HAP-1 (cell line): ENCODE results near the gene SPP1.
A peak's percentile ranks its signal among the peaks of the same experiment; 100 is the strongest.
"Not testable (repeated sequence)": the region's sequence is repeated elsewhere in the genome, so short reads cannot be mapped to it uniquely, and the experiment has no call there.

Source experiments
- DNase-seq, 2 experiments: peaks; one replicate each; pipeline ENCODE4 v3.0.0-alpha.2; 2016 to 2020; ENCODE audit warnings: low spot score in 2 of 2
- H3K27me3 ChIP-seq: fragments of 250-450 bp; sonication (Bioruptor Pico); 2 replicates; pipeline ENCODE4 v1.5.1; 2020; ENCODE audit warnings: low read depth, mild to moderate bottlenecking, moderate library complexity
- H3K36me3 ChIP-seq: fragments of 250-450 bp; sonication (Bioruptor Pico); replicated peaks from 2 replicates; pipeline ENCODE4 v1.5.1; 2020; ENCODE audit warnings: mild to moderate bottlenecking
- H3K4me1 ChIP-seq: fragments of 250-450 bp; sonication (Bioruptor Pico); 2 replicates; pipeline ENCODE4 v1.5.1; 2020; ENCODE audit warnings: mild to moderate bottlenecking
- H3K4me3 ChIP-seq: fragments of 250-450 bp; sonication (Bioruptor Pico); 2 replicates; pipeline ENCODE4 v1.5.1; 2020; ENCODE audit warnings: mild to moderate bottlenecking, moderate library complexity
- H3K9me3 ChIP-seq: fragments of 250-450 bp; sonication (Bioruptor Pico); 2 replicates; pipeline ENCODE4 v1.5.1; 2020; ENCODE audit warnings: mild to moderate bottlenecking, moderate library complexity
- in situ Hi-C: fragments of 300-500 bp; cut with MboI; formaldehyde crosslinking; loops from 3 replicates; pipeline ENCODE4 v1.14.3; 2020; ENCODE audit warnings: low sequenced_read_pairs, inconsistent platforms, mixed read lengths

The SPP1 gene

GRCh38 chr4:88008122-88008742 is 32.7 kb downstream of the SPP1 start:
- H3K36me3 ChIP-seq, result no peaks in the 10 kb centered on the region
- no peaks in the 10 kb centered on the region for H3K27me3 ChIP-seq
- peaks cover 26% of the 10 kb centered on the region for H3K4me1 ChIP-seq
- in situ Hi-C loops, result no loop called here
- H3K9me3 ChIP-seq, result no peaks in the 10 kb centered on the region
- peak overlapping the region; percentile 57 for H3K4me3 ChIP-seq
- DNase-seq, result peak; percentile 35 to 74

DNA sequence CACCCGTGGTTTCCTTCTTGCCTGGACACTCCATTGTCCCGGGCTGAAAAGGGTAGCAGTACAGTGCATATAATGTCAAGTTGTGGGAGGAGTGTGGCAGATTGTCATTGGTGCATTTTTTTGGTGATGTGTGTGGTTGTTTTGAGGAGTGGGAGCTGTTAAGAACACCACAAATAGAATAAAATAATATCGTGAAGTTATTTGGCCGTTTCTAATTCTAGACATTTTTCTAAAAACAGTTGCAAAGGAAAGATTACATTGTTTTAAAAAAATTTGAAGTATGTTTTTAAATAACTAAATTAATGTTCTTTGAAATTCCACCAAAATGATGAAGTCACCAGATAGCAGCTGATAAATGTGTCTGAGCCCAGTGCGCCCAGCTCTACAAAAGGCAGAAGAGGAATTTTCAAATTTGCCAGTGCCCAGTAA is 33.2 kb downstream of the SPP1 start:
- DNase-seq, result peak; percentile 9 to 18
- in situ Hi-C loops, result no loop called here
- Histone ChIP-seq H3K36me3 (no peaks in the 10 kb centered on the region), H3K4me1 (peaks cover 23% of the 10 kb centered on the region), H3K27me3 (no peaks in the 10 kb centered on the region), H3K9me3 (no peaks in the 10 kb centered on the region), H3K4me3 (peak overlapping the region; percentile 57)

GRCh38 chr4:88009871-88010270 is 34.4 kb downstream of the SPP1 start:
- DNase-seq, result no peak
- H3K4me3 ChIP-seq, result no peak overlapping the region
- no peaks in the 10 kb centered on the region for H3K36me3 ChIP-seq
- H3K4me1 ChIP-seq, result peaks cover 23% of the 10 kb centered on the region
- H3K9me3 ChIP-seq, result no peaks in the 10 kb centered on the region
- in situ Hi-C loops, result no loop called here
- H3K27me3 ChIP-seq, result no peaks in the 10 kb centered on the region

DNA sequence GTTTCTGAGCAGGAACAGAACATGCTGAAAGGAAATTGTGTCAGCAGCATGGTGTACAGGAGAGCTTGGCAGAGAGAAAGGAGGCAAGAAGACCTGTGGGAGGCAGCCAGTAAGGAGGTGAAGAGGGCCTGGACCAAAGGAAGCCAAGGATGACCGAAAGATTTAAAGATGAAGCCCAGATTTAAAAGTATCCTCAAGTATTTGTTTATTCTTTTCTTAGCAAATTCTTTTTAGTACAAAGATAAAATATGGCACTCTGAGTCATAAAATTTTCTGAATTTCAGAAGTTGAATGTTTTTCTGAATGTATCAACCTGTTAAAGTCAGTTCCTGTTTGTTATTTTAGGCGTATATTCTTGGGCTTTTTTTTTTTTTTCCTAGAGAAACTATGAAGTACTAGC is 35.5 kb downstream of the SPP1 start:
- H3K4me3 ChIP-seq, result no peak overlapping the region
- in situ Hi-C loops, result no loop called here
- no peaks in the 10 kb centered on the region for H3K36me3 ChIP-seq
- no peak for DNase-seq
- no peaks in the 10 kb centered on the region for H3K9me3 ChIP-seq
- H3K4me1 ChIP-seq, result peaks cover 23% of the 10 kb centered on the region
- no peaks in the 10 kb centered on the region for H3K27me3 ChIP-seq

GRCh38 chr4:88012647-88013046 is 37.1 kb downstream of the SPP1 start:
- DNase-seq, result no peak
- Histone ChIP-seq H3K9me3 (no peaks in the 10 kb centered on the region), H3K4me1 (peaks cover 19% of the 10 kb centered on the region), H3K27me3 (no peaks in the 10 kb centered on the region), H3K36me3 (no peaks in the 10 kb centered on the region), H3K4me3 (no peak overlapping the region)
- in situ Hi-C loops, result no loop called here

GRCh38 chr4:88014386-88014905 is 38.9 kb downstream of the SPP1 start:
- Histone ChIP-seq H3K4me1 (peaks cover 10% of the 10 kb centered on the region), H3K36me3 (no peaks in the 10 kb centered on the region), H3K9me3 (no peaks in the 10 kb centered on the region), H3K4me3 (no peak overlapping the region), H3K27me3 (no peaks in the 10 kb centered on the region)
- DNase-seq, result no peak
- in situ Hi-C loops, result no loop called here

DNA sequence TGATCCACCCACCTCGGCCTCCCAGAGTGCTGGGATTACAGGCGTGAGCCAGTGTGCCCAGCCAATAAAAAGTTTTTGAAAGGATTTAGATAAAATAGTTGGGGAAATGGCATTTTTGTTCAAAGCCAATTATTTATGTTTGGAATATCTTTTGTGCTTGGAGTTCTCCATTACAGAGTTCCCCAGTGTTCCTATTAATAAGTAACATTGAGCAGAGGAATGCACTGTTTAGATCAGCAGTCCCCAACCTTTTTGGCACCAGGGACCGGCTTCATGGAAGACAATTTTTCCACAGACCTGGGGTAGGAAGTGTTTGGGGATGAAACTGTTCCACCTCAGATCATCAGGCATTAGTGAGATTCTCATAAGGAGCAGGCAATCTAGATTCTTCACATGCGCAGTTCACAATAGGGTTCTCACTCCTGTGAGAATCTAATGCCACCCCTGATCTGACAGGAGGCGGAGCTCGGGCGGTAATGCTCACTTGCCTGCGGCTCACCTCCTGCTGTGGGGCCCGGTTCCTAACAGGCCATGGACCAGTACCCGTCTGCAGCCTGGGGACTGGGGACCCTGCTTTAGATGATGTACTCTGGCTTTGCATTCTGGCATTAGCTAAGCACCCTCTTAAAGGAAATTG is 40.3 kb downstream of the SPP1 start:
- Histone ChIP-seq H3K4me1 (peaks cover under 1% of the 10 kb centered on the region; the same call in 1 of the 2 replicates), H3K9me3 (no peaks in the 10 kb centered on the region), H3K4me3 (no peak overlapping the region), H3K36me3 (peaks cover 1% of the 10 kb centered on the region; the same call in 1 of the 2 replicates), H3K27me3 (no peaks in the 10 kb centered on the region)
- DNase-seq, result no peak
- in situ Hi-C loops, result no loop called here

GRCh38 chr4:88017516-88018297 is 42.2 kb downstream of the SPP1 start:
- Histone ChIP-seq H3K9me3 (no peaks in the 10 kb centered on the region), H3K27me3 (no peaks in the 10 kb centered on the region), H3K4me1 (no peaks in the 10 kb centered on the region), H3K36me3 (peaks cover 3% of the 10 kb centered on the region; the same call in 1 of the 2 replicates), H3K4me3 (no peak overlapping the region)
- in situ Hi-C loops, result no loop called here
- no peak for DNase-seq

- H3K36me3 ChIP-seq, result peaks cover 3% of the 10 kb centered on the region
- no peaks in the 10 kb centered on the region for H3K9me3 ChIP-seq
- H3K4me1 ChIP-seq, result no peaks in the 10 kb centered on the region
- no peak overlapping the region for H3K4me3 ChIP-seq
- DNase-seq, result no peak
- in situ Hi-C loops, result no loop called here
- H3K27me3 ChIP-seq, result no peaks in the 10 kb centered on the region
Measured at GRCh38 chr4:88018466-88018865, 43.0 kb downstream of the SPP1 start.

DNA sequence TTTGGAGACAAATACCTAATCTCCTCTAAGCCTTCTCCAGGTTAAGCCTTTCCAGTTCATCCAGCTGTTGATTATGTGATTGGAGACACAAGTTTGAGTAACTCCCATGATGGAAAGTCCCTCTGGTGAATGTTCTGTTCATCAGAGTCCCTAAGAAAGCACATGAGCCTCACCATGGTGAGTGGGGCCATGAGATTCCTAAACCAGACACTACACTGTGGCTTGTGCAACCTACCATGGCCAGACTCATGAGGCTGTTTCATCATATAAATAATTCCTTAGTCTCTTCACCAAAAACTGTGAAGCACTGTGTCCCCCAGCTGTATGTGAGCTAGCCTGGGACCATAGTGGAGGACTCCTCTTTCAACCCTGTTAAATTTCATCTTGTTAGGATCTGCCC is 46.3 kb downstream of the SPP1 start:
- in situ Hi-C loops, result no loop called here
- DNase-seq, result no peak
- Histone ChIP-seq H3K36me3 (peaks cover 3% of the 10 kb centered on the region), H3K4me1 (no peaks in the 10 kb centered on the region), H3K9me3 (peaks cover 10% of the 10 kb centered on the region), H3K4me3 (no peak overlapping the region), H3K27me3 (no peaks in the 10 kb centered on the region)

DNA sequence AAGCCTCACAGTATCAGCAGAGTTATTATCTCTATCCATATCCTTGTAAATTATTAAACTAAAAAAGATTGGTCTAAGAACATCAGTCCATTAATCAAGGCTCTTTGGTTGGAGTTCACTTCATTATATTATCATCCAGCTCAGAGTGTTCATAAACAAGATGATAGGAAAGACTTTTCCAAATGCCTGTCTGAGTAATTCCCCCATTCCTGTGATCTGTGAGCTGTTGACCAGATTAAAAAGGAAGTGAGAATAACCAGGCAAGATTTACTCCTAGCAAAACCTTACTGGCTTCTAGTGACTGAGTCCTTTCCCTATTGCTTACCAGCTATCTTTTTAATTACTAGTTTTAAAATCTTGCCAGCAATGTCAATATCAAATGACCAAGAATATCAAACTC is 46.8 kb downstream of the SPP1 start:
- H3K4me1 ChIP-seq, result no peaks in the 10 kb centered on the region
- no peak for DNase-seq
- H3K4me3 ChIP-seq, result no peak overlapping the region
- H3K27me3 ChIP-seq, result no peaks in the 10 kb centered on the region
- peaks cover 3% of the 10 kb centered on the region for H3K36me3 ChIP-seq
- H3K9me3 ChIP-seq, result peaks cover 10% of the 10 kb centered on the region
- in situ Hi-C loops, result no loop called here

- H3K4me3 ChIP-seq, H3K27me3 ChIP-seq, H3K9me3 ChIP-seq, H3K4me1 ChIP-seq, H3K36me3 ChIP-seq, in situ Hi-C loops, DNase-seq: not testable (repeated sequence)
Measured at GRCh38 chr4:88025868-88026661, 50.6 kb downstream of the SPP1 start.
